ENCODE measurements around the gene ZNF618. TPM values are rescaled to one million over a fixed set of nuclear protein-coding genes. Genes with fewer than 3 reads are reported as not detected.

ZNF618 gene
- total RNA-seq, 1 donor from 2014 or later: 4.9 TPM

DNA sequence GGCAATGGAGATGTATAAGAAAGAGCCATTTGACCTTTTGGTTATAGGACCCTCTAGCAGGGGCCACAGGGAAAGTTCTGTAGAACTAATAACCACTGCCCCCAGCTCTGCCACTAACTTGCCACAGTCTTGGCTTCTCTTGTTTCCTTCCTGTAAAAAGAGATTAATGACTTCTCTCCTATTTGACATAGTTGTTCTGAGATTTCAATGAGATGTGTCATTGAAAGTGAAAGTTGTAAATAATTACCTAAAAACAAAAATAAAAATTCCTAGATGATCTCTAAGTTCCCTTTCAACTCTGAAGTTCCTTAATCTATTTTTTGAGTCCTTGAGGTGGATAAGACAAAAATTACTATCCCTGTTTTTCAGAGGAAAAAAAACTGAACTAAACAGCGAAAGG is 224.4 kb downstream of the ZNF618 start:
- no peak for FAIRE-seq

DNA sequence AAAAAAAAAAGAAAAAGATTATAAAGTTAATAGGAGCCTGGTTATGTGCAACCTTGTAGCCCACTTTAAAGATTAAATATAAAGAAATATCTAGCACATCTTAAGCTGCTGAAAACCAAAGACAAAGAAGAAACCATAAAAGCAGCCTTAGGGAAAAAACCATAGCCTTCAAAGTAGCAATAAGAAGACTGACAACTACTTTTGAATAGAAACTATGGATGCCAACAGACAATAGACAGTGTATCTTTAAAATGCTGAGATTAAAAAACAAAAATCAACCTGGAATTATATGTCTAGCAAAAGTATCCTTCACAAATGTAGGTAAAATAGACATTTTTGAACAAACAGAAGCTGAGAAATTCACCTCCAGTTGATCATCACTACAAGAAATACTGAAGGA is 226.4 kb downstream of the ZNF618 start:
- DNase-seq (ENCODE audit: low spot score in 2 of 2): no peak
- no peak for FAIRE-seq

More for the DNA sequence above, 224.4 kb downstream of the ZNF618 start:
- DNase-seq (ENCODE audit: low spot score in 2 of 2): no peak

DNA sequence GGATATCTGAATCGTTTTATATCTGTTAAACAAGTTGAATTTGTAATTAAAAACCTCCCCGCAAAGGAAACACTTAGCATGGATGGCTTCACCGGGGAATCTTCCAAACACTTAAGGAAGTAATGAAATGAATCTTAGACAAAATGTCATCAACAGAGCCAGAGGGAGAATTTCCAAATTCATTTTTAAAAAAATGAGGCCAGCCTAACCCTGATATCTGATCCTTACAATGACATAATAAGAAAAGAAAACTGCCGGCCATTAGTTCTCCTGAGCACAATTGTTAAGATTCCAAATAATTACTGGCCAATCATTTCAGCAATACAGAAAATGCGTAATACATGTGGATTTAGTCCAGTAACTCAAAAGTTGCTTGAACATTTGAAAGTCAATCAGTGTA is 229.1 kb downstream of the ZNF618 start:
- FAIRE-seq (no peak), DNase-seq (ENCODE audit: low spot score in 2 of 2) (no peak)

Other genes starting within 250 kb of the ZNF618 start
- 0.82 TPM for gene AMBP, start 202.0 kb downstream of the ZNF618 start, total RNA-seq
- gene KIF12, start 223.0 kb downstream of the ZNF618 start, total RNA-seq: 0.82 TPM

All from frontal cortex (tissue), 4 donors.